ENCODE measurements around the gene F12. TPM values are rescaled to one million over a fixed set of nuclear protein-coding genes. Genes with fewer than 3 reads are reported as not detected.

F12 gene
- total and polyA plus RNA-seq, 3 experiments from 2014 or later = 1.9 to 10.3 (median 9.2) TPM

- peak in 1 of 5 donors; percentile 49 for DNase-seq
- peaks cover 87% of the 10 kb centered on the region for H3K4me1 ChIP-seq (ENCODE audit: insufficient read depth, low read length)
- H3K36me3 Mint-ChIP-seq = peaks cover 0 to 60% (median 3%) of the 10 kb centered on the region in 3 donors
- peaks cover 66 to 87% (median 67%) of the 10 kb centered on the region in 3 donors for H3K4me1 Mint-ChIP-seq
- peaks cover 0 to 2% (median 0%) of the 10 kb centered on the region in 5 donors for H3K9me3 Mint-ChIP-seq
- peak overlapping the region; percentile 88 for H3K4me3 ChIP-seq (ENCODE audit: low read length)
- peaks cover 0 to 4% of the 10 kb centered on the region in 2 donors for H3K27me3 Mint-ChIP-seq
- peak overlapping the region; percentile 90 to 97 (median 94) for H3K4me3 Mint-ChIP-seq
- ChIA-PET CTCF (interaction anchor here (1.1 to 14.5 kb wide), 5 partner anchors 18 to 114 kb away, joined by 3 to 326 read pairs (median 58); partner anchors contain the start of genes PFN3 and PRR7), POLR2A (interaction anchor here (0.7 to 7.0 kb wide), 8 partner anchors 15 to 894 kb away, joined by 3 to 154 read pairs (median 6); partner anchors contain the start of genes F12, LMAN2 and PRR7)
- peaks cover 39% of the 10 kb centered on the region for H3K36me3 ChIP-seq (ENCODE audit: insufficient read depth, low read length)
- no peaks in the 10 kb centered on the region for H3K27me3 ChIP-seq (ENCODE audit: insufficient read depth, low read length, poor library complexity, severe bottlenecking)
- no peaks in the 10 kb centered on the region for H3K9me3 ChIP-seq (ENCODE audit: low read length)
- H3K27ac ChIP-seq (ENCODE audit: low read depth, low read length) = peak overlapping the region; percentile 93
- peak overlapping the region; percentile 81 to 99 (median 96) for H3K27ac Mint-ChIP-seq
These were observed 21.0 kb upstream of the F12 start for GRCh38 chr5:177430140-177430951.

DNA sequence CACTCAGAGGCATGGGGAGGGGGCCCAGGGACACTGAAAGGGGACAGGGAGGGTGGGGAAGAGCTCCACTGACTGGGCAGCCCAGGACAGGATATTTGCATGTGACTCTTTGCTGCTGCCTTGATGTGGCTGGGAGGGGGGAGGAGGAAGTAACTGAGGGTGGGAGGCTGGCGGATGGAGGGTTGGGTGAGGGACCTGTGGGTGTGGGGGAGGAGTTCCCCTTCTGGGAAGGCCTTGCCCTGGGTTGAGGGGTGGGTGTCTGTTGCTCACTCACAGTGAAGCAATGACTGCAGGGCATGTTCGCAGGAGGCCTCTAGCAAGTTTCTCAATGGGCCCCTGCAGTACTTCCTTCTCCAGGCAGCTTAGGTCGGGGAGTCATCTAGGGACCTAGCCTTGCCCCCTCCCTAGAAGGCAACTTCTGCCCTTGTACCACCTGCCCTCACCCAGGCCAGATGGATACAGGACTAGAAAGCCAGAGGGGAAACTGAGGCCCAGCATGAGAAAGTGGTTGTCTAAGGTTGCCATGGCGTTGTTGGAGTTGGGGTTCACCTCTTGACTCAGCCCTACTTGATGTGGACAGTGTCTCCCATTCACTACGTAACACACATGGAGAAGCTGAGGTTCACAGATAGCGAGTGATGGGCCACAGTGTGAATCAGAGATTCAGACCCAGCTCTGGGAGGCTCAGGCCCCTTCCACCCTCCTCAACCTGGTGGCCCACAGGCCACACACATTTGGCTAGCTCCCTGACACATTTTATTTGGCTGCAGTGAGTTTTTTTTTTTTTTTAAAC lies 20.1 kb upstream of the F12 start:
- ChIA-PET CTCF (interaction anchor here (1.1 to 14.5 kb wide), 5 partner anchors 19 to 113 kb away, joined by 3 to 326 read pairs (median 58); partner anchors contain the start of genes PFN3 and PRR7), POLR2A (interaction anchor here (0.7 to 7.0 kb wide), 8 partner anchors 9 to 893 kb away, joined by 3 to 154 read pairs (median 4); partner anchors contain the start of gene PRR7)
- Mint-ChIP-seq H3K9me3 (peaks cover 0 to 2% (median 0%) of the 10 kb centered on the region in 5 donors), H3K27me3 (peaks cover 0 to 4% of the 10 kb centered on the region in 2 donors), H3K4me3 (peak overlapping the region; percentile 90 to 97 (median 94)), H3K27ac (peak overlapping the region; percentile 88 to 99 (median 96)), H3K36me3 (peaks cover 0 to 52% (median 3%) of the 10 kb centered on the region in 3 donors), H3K4me1 (peaks cover 67 to 87% (median 70%) of the 10 kb centered on the region in 3 donors)
- H3K4me1 ChIP-seq (ENCODE audit: insufficient read depth, low read length) = peaks cover 87% of the 10 kb centered on the region
- no peaks in the 10 kb centered on the region for H3K9me3 ChIP-seq (ENCODE audit: low read length)
- H3K36me3 ChIP-seq (ENCODE audit: insufficient read depth, low read length) = peaks cover 32% of the 10 kb centered on the region
- DNase-seq = peak; percentile 65 to 91 (median 80)
- H3K4me3 ChIP-seq (ENCODE audit: low read length) = peak overlapping the region; percentile 88
- peak overlapping the region; percentile 93 for H3K27ac ChIP-seq (ENCODE audit: low read depth, low read length)
- no peaks in the 10 kb centered on the region for H3K27me3 ChIP-seq (ENCODE audit: insufficient read depth, low read length, poor library complexity, severe bottlenecking)

- H3K36me3 Mint-ChIP-seq = peaks cover 0 to 45% (median 3%) of the 10 kb centered on the region in 3 donors
- H3K9me3 Mint-ChIP-seq = peaks cover 0 to 2% (median 0%) of the 10 kb centered on the region in 5 donors
- DNase-seq = no peak
- Histone ChIP-seq H3K9me3 (ENCODE audit: low read length) (no peaks in the 10 kb centered on the region), H3K36me3 (ENCODE audit: insufficient read depth, low read length) (peaks cover 24% of the 10 kb centered on the region), H3K27me3 (ENCODE audit: insufficient read depth, low read length, poor library complexity, severe bottlenecking) (no peaks in the 10 kb centered on the region), H3K27ac (ENCODE audit: low read depth, low read length) (peak overlapping the region; percentile 93), H3K4me1 (ENCODE audit: insufficient read depth, low read length) (peaks cover 82% of the 10 kb centered on the region), H3K4me3 (ENCODE audit: low read length) (peak overlapping the region; percentile 88)
- H3K27ac Mint-ChIP-seq = peak overlapping the region; percentile 88 to 99 (median 96)
- CTCF ChIA-PET = interaction anchor here (8.6 to 14.5 kb wide), 3 partner anchors 20 to 39 kb away, joined by 58 to 326 read pairs (median 270); partner anchors contain the start of genes PFN3 and PRR7
- peaks cover 0 to 4% of the 10 kb centered on the region in 2 donors for H3K27me3 Mint-ChIP-seq
- POLR2A ChIA-PET = interaction anchor here (0.6 to 7.0 kb wide), 7 partner anchors 9 to 685 kb away, joined by 3 to 154 read pairs (median 5); partner anchors contain the start of gene PRR7
- peak overlapping the region; percentile 90 to 97 (median 94) for H3K4me3 Mint-ChIP-seq
- H3K4me1 Mint-ChIP-seq = peaks cover 63 to 85% (median 64%) of the 10 kb centered on the region in 3 donors
These were observed 19.3 kb upstream of the F12 start for GRCh38 chr5:177428574-177429217.

GRCh38 chr5:177427919-177428573 lies 18.7 kb upstream of the F12 start:
- peaks cover 61 to 78% (median 63%) of the 10 kb centered on the region in 3 donors for H3K4me1 Mint-ChIP-seq
- peaks cover 18% of the 10 kb centered on the region for H3K36me3 ChIP-seq (ENCODE audit: insufficient read depth, low read length)
- H3K4me3 ChIP-seq (ENCODE audit: low read length) = peak overlapping the region; percentile 88
- DNase-seq = peak in 1 of 5 donors; percentile 51
- H3K4me1 ChIP-seq (ENCODE audit: insufficient read depth, low read length) = peaks cover 76% of the 10 kb centered on the region
- H3K27me3 Mint-ChIP-seq = peaks cover 0 to 4% of the 10 kb centered on the region in 2 donors
- peak overlapping the region; percentile 90 to 97 (median 94) for H3K4me3 Mint-ChIP-seq
- peaks cover 0 to 2% (median 0%) of the 10 kb centered on the region in 5 donors for H3K9me3 Mint-ChIP-seq
- ChIA-PET POLR2A (interaction anchor here (0.6 to 7.0 kb wide), 8 partner anchors 12 to 686 kb away, joined by 3 to 154 read pairs (median 12); partner anchors contain the start of gene PRR7), CTCF (interaction anchor here (1.3 to 14.5 kb wide), 4 partner anchors 9 to 38 kb away, joined by 6 to 326 read pairs (median 164); partner anchors contain the start of genes PFN3 and PRR7)
- H3K27me3 ChIP-seq (ENCODE audit: insufficient read depth, low read length, poor library complexity, severe bottlenecking) = no peaks in the 10 kb centered on the region
- peak overlapping the region; percentile 93 for H3K27ac ChIP-seq (ENCODE audit: low read depth, low read length)
- no peaks in the 10 kb centered on the region for H3K9me3 ChIP-seq (ENCODE audit: low read length)
- peak overlapping the region; percentile 88 to 99 (median 96) for H3K27ac Mint-ChIP-seq
- peaks cover 0 to 39% (median 3%) of the 10 kb centered on the region in 3 donors for H3K36me3 Mint-ChIP-seq

DNA sequence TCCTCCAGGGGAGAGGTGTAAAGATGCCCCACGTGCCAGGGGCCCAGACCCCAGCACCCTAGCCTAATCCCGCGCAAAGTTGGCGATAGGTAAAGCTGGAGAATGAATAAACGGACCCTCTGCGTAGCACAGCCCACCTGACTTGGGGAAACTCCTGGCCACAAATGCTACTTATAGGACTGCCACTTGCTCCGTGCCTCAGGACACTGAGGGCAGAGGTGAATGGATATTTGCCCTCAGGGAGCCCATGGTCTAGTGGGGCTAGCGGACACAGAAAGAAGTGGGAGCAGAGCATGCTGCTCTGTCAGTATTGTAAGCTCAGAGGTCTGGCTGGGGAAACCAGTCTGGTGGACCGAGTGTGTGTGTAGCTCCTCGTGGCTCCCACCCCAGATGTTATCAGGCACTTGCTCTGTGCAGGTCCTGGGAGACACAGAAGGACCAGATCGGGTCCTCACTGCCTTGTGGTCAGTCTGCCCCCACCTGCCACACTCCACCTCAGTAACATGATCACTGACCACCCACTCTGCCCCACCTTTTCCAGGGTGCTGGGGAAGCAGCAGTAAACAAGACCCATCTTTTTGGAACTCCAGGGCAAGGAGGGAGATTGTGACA lies 18.0 kb upstream of the F12 start:
- no peaks in the 10 kb centered on the region for H3K27me3 ChIP-seq (ENCODE audit: insufficient read depth, low read length, poor library complexity, severe bottlenecking)
- no peaks in the 10 kb centered on the region for H3K9me3 ChIP-seq (ENCODE audit: low read length)
- Mint-ChIP-seq H3K4me1 (peaks cover 57 to 73% (median 63%) of the 10 kb centered on the region in 3 donors), H3K27ac (peak overlapping the region; percentile 88 to 99 (median 96)), H3K9me3 (no peaks in the 10 kb centered on the region), H3K27me3 (peaks cover 0 to 4% of the 10 kb centered on the region in 2 donors), H3K4me3 (peak overlapping the region; percentile 90 to 97 (median 94)), H3K36me3 (peaks cover 0 to 36% (median 3%) of the 10 kb centered on the region in 3 donors)
- ChIA-PET CTCF (interaction anchor here (0.7 to 14.5 kb wide), 5 partner anchors 10 to 37 kb away, joined by 4 to 326 read pairs (median 58); partner anchors contain the start of genes PFN3 and PRR7), POLR2A (interaction anchor here (1.0 to 4.6 kb wide), 10 partner anchors 14 to 115 kb away, joined by 3 to 57 read pairs (median 10); partner anchors contain the start of genes F12, LMAN2 and PRR7)
- peaks cover 10% of the 10 kb centered on the region for H3K36me3 ChIP-seq (ENCODE audit: insufficient read depth, low read length)
- peaks cover 68% of the 10 kb centered on the region for H3K4me1 ChIP-seq (ENCODE audit: insufficient read depth, low read length)
- H3K27ac ChIP-seq (ENCODE audit: low read depth, low read length) = peak overlapping the region; percentile 93
- peak overlapping the region; percentile 88 for H3K4me3 ChIP-seq (ENCODE audit: low read length)
- DNase-seq = no peak

GRCh38 chr5:177426566-177427210 lies 17.3 kb upstream of the F12 start, which contains the start of gene GRK6:
Gene GRK6 (plus strand): TSS chr5:177426676. CDS start chr5:177426846, 170 bp downstream.
- peaks cover 0 to 4% of the 10 kb centered on the region in 2 donors for H3K27me3 Mint-ChIP-seq
- Histone ChIP-seq H3K27ac (ENCODE audit: low read depth, low read length) (peak within 1 kb of the TSS; percentile 93), H3K9me3 (ENCODE audit: low read length) (no peaks in the 10 kb centered on the region), H3K4me1 (ENCODE audit: insufficient read depth, low read length) (peaks cover 62% of the 10 kb centered on the region), H3K4me3 (ENCODE audit: low read length) (peak within 1 kb of the TSS; percentile 93), H3K27me3 (ENCODE audit: insufficient read depth, low read length, poor library complexity, severe bottlenecking) (no peaks in the 10 kb centered on the region), H3K36me3 (ENCODE audit: insufficient read depth, low read length) (peaks cover 7% of the 10 kb centered on the region)
- CTCF ChIA-PET = interaction anchor here (0.7 to 14.5 kb wide), 11 partner anchors 10 to 117 kb away, joined by 3 to 326 read pairs (median 6); partner anchors contain the start of genes F12, PFN3 and PRR7
- peaks cover 0 to 30% (median 3%) of the 10 kb centered on the region in 3 donors for H3K36me3 Mint-ChIP-seq
- peak within 1 kb of the TSS; percentile 92 to 97 (median 95) for H3K4me3 Mint-ChIP-seq
- peak; percentile 59 to 85 (median 78) for DNase-seq
- POLR2A ChIA-PET = interaction anchor here (0.6 to 4.6 kb wide), 18 partner anchors 9 to 294 kb away, joined by 3 to 57 read pairs (median 6); partner anchors contain the start of genes F12, LMAN2 and PRR7
- peaks cover 51 to 67% (median 58%) of the 10 kb centered on the region in 3 donors for H3K4me1 Mint-ChIP-seq
- no peaks in the 10 kb centered on the region for H3K9me3 Mint-ChIP-seq
- peak within 1 kb of the TSS; percentile 96 to 99 (median 98) for H3K27ac Mint-ChIP-seq
